Esophagus muscularis mucosa (tissue), 4 donors: ENCODE data around the gene PRKCB. TPM values are rescaled to one million over a fixed set of nuclear protein-coding genes. Genes with fewer than 3 reads are reported as not detected.
A peak's percentile ranks its signal among the peaks of the same experiment; 100 is the strongest.
"Not testable (repeated sequence)": the region's sequence is repeated elsewhere in the genome, so short reads cannot be mapped to it uniquely, and the experiment has no call there.

Source experiments
- DNase-seq: peaks from one replicate; pipeline ENCODE4 v3.0.0-alpha.2; 2017; ENCODE audit errors: extremely low spot score
- H3K27ac ChIP-seq, 4 donors: fragments of 200-600 bp; sonication (generic); replicated peaks in 1 of 4; 1 replicate in 3 of 4; 2 replicates in 1 of 4; pipeline ENCODE4 v1.5.1; 2016 to 2019; ENCODE audit warnings: mild to moderate bottlenecking in 1 of 4
- H3K27me3 ChIP-seq, 4 donors: fragments of 200-600 bp; sonication (generic); one replicate each; pipeline versions ENCODE4 v1.5.1 to v1.6.0; 2016 to 2019
- H3K36me3 ChIP-seq, 4 donors: fragments of 200-600 bp; sonication (generic); one replicate each; pipeline ENCODE4 v1.5.1; 2016 to 2019
- H3K4me1 ChIP-seq, 4 donors: fragments of 200-600 bp; sonication (generic); one replicate each; pipeline ENCODE4 v1.5.1; 2016 to 2019
- H3K4me3 ChIP-seq, 4 donors: fragments of 200-600 bp; sonication (generic); 1 replicate in 2 of 4; 2 replicates in 2 of 4; pipeline ENCODE4 v1.5.1; 2016 to 2019; ENCODE audit warnings: mild to moderate bottlenecking in 4 of 4, moderate library complexity in 1 of 4
- H3K9me3 ChIP-seq, 4 donors: fragments of 200-600 bp; sonication (generic); 1 replicate in 3 of 4; 2 replicates in 1 of 4; pipeline ENCODE4 v1.5.1; 2016 to 2019
- CTCF ChIP-seq, 3 experiments: fragments of 200-600 bp in 2 of 3; fragments of 450-650 bp in 1 of 3; sonication (generic) in 2 of 3; IDR thresholded peaks; one replicate each; pipeline ENCODE4 v1.5.1; 2017 to 2019; ENCODE audit warnings: antibody characterized with exemption in 3 of 3, mild to moderate bottlenecking in 2 of 3, moderate library complexity in 1 of 3
- EP300 ChIP-seq: sonication (generic); formaldehyde crosslinking; IDR thresholded peaks from one replicate; pipeline ENCODE4 v1.6.1; 2017; ENCODE audit warnings: antibody characterized with exemption
- POLR2A ChIP-seq: fragments of 450-650 bp; IDR thresholded peaks from one replicate; pipeline ENCODE4 v1.6.1; 2017; ENCODE audit warnings: antibody characterized with exemption, moderate library complexity, mild to moderate bottlenecking, low read depth
- POLR2AphosphoS5 ChIP-seq, 2 donors: sonication (generic); formaldehyde crosslinking; IDR thresholded peaks; one replicate each; pipeline ENCODE4 v1.6.1; 2017; ENCODE audit warnings: antibody characterized with exemption in 2 of 2
- WGBS: methylation state at CpG from one replicate; pipeline ENCODE4 v1.1.5; 2018; 5-methylcytosine and 5-hydroxymethylcytosine counted together
- intact Hi-C: fragments of 100-400 bp; cut with DNase I; formaldehyde crosslinking; loops from one replicate; pipeline ENCODE4 v1.15.1; 2023
- total RNA-seq, 4 donors: library from RNA; depleted of rRNA; stranded (reverse); fragments of >200 nt; gene quantifications; one replicate each; pipeline versions ENCODE4 v1.1.0 to v1.2.1, GENCODE V29; 2016

Gene PRKCB
- total RNA-seq, 4 donors from 2014 or later: 5.8 to 15.6 (median 9.7) TPM

- DNase-seq: peak; percentile 64
- H3K27me3 ChIP-seq: no peaks in the 10 kb centered on the region
- no peaks in the 10 kb centered on the region for H3K36me3 ChIP-seq
- H3K9me3 ChIP-seq: no peaks in the 10 kb centered on the region
- H3K4me1 ChIP-seq: no peaks in the 10 kb centered on the region
- no peak overlapping the region for H3K4me3 ChIP-seq
- 37% methylated on average over 4 of the region's 4 CpGs for WGBS
- TF ChIP-seq EP300 (no peak), POLR2AphosphoS5 (IDR thresholded peaks at IDR 0.05) (no peak), POLR2A (no peak), CTCF (IDR thresholded peaks at IDR 0.05) (no peak)
- intact Hi-C loops: no loop called here
- H3K27ac ChIP-seq: no peak overlapping the region
These were observed 92.0 kb downstream of the PRKCB start for GRCh38 chr16:23927796-23928195.

GRCh38 chr16:23929237-23929636 is 93.5 kb downstream of the PRKCB start:
- no peaks in the 10 kb centered on the region for H3K27me3 ChIP-seq
- H3K4me3 ChIP-seq: no peak overlapping the region
- intact Hi-C loops: no loop called here
- no peaks in the 10 kb centered on the region for H3K36me3 ChIP-seq
- 86% methylated on average over 4 of the region's 4 CpGs for WGBS
- H3K27ac ChIP-seq: no peak overlapping the region
- TF ChIP-seq CTCF (IDR thresholded peaks at IDR 0.05) (no peak), POLR2A (no peak), EP300 (no peak), POLR2AphosphoS5 (IDR thresholded peaks at IDR 0.05) (no peak)
- no peaks in the 10 kb centered on the region for H3K4me1 ChIP-seq
- DNase-seq: peak; percentile 39
- no peaks in the 10 kb centered on the region for H3K9me3 ChIP-seq

GRCh38 chr16:23929856-23930255 is 94.1 kb downstream of the PRKCB start:
- H3K9me3 ChIP-seq: no peaks in the 10 kb centered on the region
- no peak overlapping the region for H3K4me3 ChIP-seq
- no peaks in the 10 kb centered on the region for H3K36me3 ChIP-seq
- no peaks in the 10 kb centered on the region for H3K4me1 ChIP-seq
- H3K27ac ChIP-seq: no peak overlapping the region
- TF ChIP-seq CTCF (IDR thresholded peaks at IDR 0.05) (no peak), EP300 (no peak), POLR2AphosphoS5 (IDR thresholded peaks at IDR 0.05) (no peak), POLR2A (no peak)
- peak; percentile 39 for DNase-seq
- H3K27me3 ChIP-seq: no peaks in the 10 kb centered on the region
- intact Hi-C loops: no loop called here
- 87% methylated on average over 5 of the region's 5 CpGs for WGBS

GRCh38 chr16:23930791-23931190 is 95.0 kb downstream of the PRKCB start:
- 84% methylated on average over 5 of the region's 5 CpGs for WGBS
- H3K36me3 ChIP-seq: no peaks in the 10 kb centered on the region
- no peak overlapping the region for H3K27ac ChIP-seq
- no peaks in the 10 kb centered on the region for H3K27me3 ChIP-seq
- peak; percentile 26 for DNase-seq
- H3K9me3 ChIP-seq: no peaks in the 10 kb centered on the region
- intact Hi-C loops: no loop called here
- TF ChIP-seq POLR2AphosphoS5 (IDR thresholded peaks at IDR 0.05) (no peak), EP300 (no peak), CTCF (IDR thresholded peaks at IDR 0.05) (no peak), POLR2A (no peak)
- no peaks in the 10 kb centered on the region for H3K4me1 ChIP-seq
- no peak overlapping the region for H3K4me3 ChIP-seq

GRCh38 chr16:23931199-23931598 is 95.4 kb downstream of the PRKCB start:
- Histone ChIP-seq H3K4me1 (no peaks in the 10 kb centered on the region), H3K27me3 (no peaks in the 10 kb centered on the region), H3K36me3 (no peaks in the 10 kb centered on the region), H3K27ac (no peak overlapping the region), H3K9me3 (no peaks in the 10 kb centered on the region), H3K4me3 (no peak overlapping the region)
- no peak for TF ChIP-seq POLR2A
- no peak for TF ChIP-seq EP300
- no peak for TF ChIP-seq POLR2AphosphoS5 (IDR thresholded peaks at IDR 0.05)
- no peak for TF ChIP-seq CTCF (IDR thresholded peaks at IDR 0.05)
- peak; percentile 19 for DNase-seq
- WGBS: 91% methylated on average over 2 of the region's 2 CpGs
- intact Hi-C loops: no loop called here

- not testable (repeated sequence) for DNase-seq
- 71% methylated on average over 2 of the region's 2 CpGs for WGBS
These were observed 97.9 kb downstream of the PRKCB start for GRCh38 chr16:23933650-23934049.

More at GRCh38 chr16:23933650-23934049, 97.9 kb downstream of the PRKCB start:
- H3K27me3 ChIP-seq, H3K27ac ChIP-seq, H3K4me3 ChIP-seq, H3K9me3 ChIP-seq, intact Hi-C loops, H3K36me3 ChIP-seq, H3K4me1 ChIP-seq: not testable (repeated sequence)
